ENCODE results near the gene SIPA1. TPM values are rescaled to one million over a fixed set of nuclear protein-coding genes. Genes with fewer than 3 reads are reported as not detected.

Gene SIPA1
- total RNA-seq, 1 experiment from 2014 or later: 65.4 TPM

DNA sequence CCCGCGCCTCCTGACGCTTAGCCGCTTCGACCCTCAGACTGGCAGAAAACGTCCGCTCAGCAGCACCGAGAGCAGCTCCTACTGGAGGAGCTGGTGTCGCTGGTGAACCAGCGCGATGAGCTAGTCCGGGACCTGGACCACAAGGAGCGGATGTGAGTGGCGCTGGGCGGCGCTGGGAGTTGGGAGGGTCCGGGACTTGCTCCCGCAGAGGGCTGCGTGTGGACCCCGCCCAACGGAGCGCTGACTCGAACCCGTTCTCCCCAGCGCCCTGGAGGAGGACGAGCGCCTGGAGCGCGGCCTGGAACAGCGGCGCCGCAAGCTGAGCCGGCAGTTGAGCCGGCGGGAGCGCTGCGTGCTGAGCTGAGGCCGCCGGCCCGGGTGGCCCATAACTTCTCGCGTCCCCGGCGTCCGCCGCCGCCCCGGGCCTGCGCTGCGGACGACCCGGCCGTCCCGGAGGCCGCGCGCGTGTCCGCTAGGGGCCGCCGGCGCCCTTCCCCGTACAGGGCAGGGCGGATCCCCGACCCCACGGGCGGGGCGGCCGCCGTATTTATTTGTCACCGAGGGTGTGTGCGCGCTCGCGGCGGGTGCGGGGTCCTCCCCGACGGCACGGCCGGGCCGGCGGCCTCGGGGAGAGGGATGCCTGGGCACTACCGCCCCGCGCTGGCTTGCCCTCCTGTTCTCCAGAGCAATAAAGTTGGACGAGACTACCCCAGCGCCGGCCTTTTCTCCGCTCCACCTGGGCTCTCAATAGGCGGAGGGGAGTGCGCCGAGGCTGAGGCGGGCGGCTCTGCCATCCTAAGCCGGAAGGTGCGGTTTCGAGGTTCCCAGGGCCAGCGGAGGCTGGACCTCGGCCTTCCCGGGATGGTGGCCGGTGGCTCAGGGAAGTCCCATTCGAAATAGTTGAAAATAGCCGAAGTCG lies 45.7 kb upstream of the SIPA1 start (continued):
- TF ChIP-seq RELA (CRISPR knock-in tag; IDR thresholded peaks at IDR 0.05; ENCODE audit: borderline replicate concordance): peak; percentile 70; the same call in 1 of the 2 replicates
- TF ChIP-seq KAT7 (CRISPR knock-in tag; IDR thresholded peaks at IDR 0.05; ENCODE audit: borderline replicate concordance): no peak; the same call in 1 of the 2 replicates
- TF ChIP-seq ESRRA (CRISPR knock-in tag; IDR thresholded peaks at IDR 0.05; ENCODE audit: borderline replicate concordance): 0 out of 2 replicates have a peak, but pooled peaks have one; percentile 35
- no peak for TF ChIP-seq SOX15 (CRISPR knock-in tag; IDR thresholded peaks at IDR 0.05)
- no peak for TF ChIP-seq MLX (CRISPR knock-in tag; IDR thresholded peaks at IDR 0.05)
- peak; percentile 20; the same call in 1 of the 2 replicates for TF ChIP-seq CTCF (IDR thresholded peaks at IDR 0.05)
- TF ChIP-seq FOXP1 (CRISPR knock-in tag; IDR thresholded peaks at IDR 0.05; ENCODE audit: borderline replicate concordance): no peak
- no peak for TF ChIP-seq USF1 (CRISPR knock-in tag; IDR thresholded peaks at IDR 0.05)
- TF ChIP-seq NFE2L1 (CRISPR knock-in tag; IDR thresholded peaks at IDR 0.05): no peak

GRCh38 chr11:65592858-65593517 lies 44.9 kb upstream of the SIPA1 start:
- DNase-seq (ENCODE audit: low spot score): no peak
- Mint-ChIP-seq H3K4me1 (peaks cover 25% of the 10 kb centered on the region), H3K27me3 (ENCODE audit: low read depth) (peaks cover 53% of the 10 kb centered on the region), H3K36me3 (no peaks in the 10 kb centered on the region), H3K9me3 (no peaks in the 10 kb centered on the region), H3K27ac (no peak overlapping the region), H3K4me3 (peak overlapping the region; percentile 65)
- ATAC-seq: no peak
- POLR2A ChIA-PET: interaction anchor here (0.6 to 2.0 kb wide), 5 partner anchors 15 to 832 kb away, joined by 3 to 8 read pairs (median 3); partner anchors contain the start of genes PCNX3 and SIPA1
- CTCF ChIA-PET: interaction anchor here (0.6 to 13.8 kb wide), 38 partner anchors 9 to 452 kb away, joined by 3 to 311 read pairs (median 6); partner anchors contain the start of genes AP5B1, CCDC85B, EHBP1L1 and FAM89B
- TF ChIP-seq USF1 (CRISPR knock-in tag; IDR thresholded peaks at IDR 0.05) (peak; percentile 64; the same call in 1 of the 2 replicates), USF2 (CRISPR knock-in tag; IDR thresholded peaks at IDR 0.05) (peak; percentile 72), CBFB (CRISPR knock-in tag; IDR thresholded peaks at IDR 0.05; ENCODE audit: low read depth) (no peak), RELA (CRISPR knock-in tag; IDR thresholded peaks at IDR 0.05; ENCODE audit: borderline replicate concordance) (peak; percentile 73; the same call in 1 of the 2 replicates)

DNA sequence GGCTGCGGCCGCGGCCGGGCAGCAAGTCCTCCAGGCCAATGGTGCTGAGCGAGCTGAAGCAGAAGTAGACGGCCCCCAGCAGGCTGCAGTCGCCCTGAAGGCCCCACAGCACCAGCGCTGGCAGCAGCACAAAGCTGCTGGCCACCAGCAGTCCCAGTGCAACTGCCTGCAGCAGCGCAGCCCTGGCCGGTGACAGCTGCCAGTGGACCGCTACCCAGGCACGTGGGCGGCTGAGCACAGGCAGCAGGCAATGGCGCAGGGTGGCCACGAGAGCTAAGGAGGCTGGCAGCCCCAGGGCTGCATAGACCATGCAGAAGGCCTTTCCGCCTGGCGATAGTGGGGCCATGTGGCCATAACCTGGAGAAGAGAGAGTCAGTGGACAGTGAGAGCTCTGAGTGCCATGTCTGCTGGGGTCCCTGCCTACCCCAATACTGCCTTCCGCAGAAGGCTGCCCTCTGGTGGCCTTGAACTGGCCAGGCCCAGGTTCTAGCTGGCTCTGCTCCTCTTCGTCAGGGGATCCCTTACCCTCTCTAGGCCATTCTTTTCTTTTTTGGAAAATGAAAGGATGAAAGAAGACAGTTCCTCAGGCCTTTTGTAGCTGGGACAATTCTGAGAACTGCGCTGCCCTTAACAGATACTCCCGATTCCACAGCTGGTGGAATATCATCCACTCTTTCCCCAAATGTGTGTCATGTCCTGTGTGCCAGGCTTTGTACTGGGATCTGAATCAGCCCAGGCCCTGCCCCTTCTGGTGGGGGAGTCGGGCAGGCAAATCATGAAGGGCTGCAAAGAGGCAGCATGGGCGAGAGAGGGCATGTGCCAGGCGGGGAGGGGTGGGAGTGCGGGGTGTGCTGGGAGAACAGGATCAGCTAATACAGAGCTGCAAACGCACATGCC lies 44.1 kb upstream of the SIPA1 start:
- TF ChIP-seq, protein P1, sequence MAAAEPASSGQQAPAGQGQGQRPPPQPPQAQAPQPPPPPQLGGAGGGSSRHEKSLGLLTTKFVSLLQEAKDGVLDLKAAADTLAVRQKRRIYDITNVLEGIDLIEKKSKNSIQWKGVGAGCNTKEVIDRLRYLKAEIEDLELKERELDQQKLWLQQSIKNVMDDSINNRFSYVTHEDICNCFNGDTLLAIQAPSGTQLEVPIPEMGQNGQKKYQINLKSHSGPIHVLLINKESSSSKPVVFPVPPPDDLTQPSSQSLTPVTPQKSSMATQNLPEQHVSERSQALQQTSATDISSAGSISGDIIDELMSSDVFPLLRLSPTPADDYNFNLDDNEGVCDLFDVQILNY (CRISPR knock-in tag; IDR thresholded peaks at IDR 0.05): no peak
- TF ChIP-seq CTCF (IDR thresholded peaks at IDR 0.05): peak; percentile 52
- TF ChIP-seq CREB1 (CRISPR knock-in tag; IDR thresholded peaks at IDR 0.05): no peak
- TF ChIP-seq GTF2I (CRISPR knock-in tag; conservative IDR thresholded peaks at IDR 0.05): no peak
- ChIA-PET POLR2A (interaction anchor here (0.6 to 2.0 kb wide), 4 partner anchors 21 to 833 kb away, joined by 3 to 8 read pairs (median 5); partner anchors contain the start of genes PCNX3 and SIPA1), CTCF (interaction anchor here (0.5 to 13.8 kb wide), 42 partner anchors 9 to 452 kb away, joined by 3 to 311 read pairs (median 5); partner anchors contain the start of genes CCDC85B, EHBP1L1, FAM89B and FIBP)
- peaks cover 18% of the 10 kb centered on the region for H3K4me1 Mint-ChIP-seq
- ATAC-seq (peak; percentile 49), DNase-seq (ENCODE audit: low spot score) (peak; percentile 80)
- H3K27ac Mint-ChIP-seq: no peak overlapping the region
- peaks cover 49% of the 10 kb centered on the region for H3K27me3 Mint-ChIP-seq (ENCODE audit: low read depth)
- H3K36me3 Mint-ChIP-seq: 0 out of 2 replicates have a peak, but pooled peaks cover under 1% of the 10 kb centered on the region
- no peaks in the 10 kb centered on the region for H3K9me3 Mint-ChIP-seq
- peak overlapping the region; percentile 65 for H3K4me3 Mint-ChIP-seq

All from WTC11 (cell line).